GM18508 (cell line): ENCODE results near the gene TFDP1.

Experiments used
- ATAC-seq: cut with Tn5 transposase; IDR thresholded peaks from one replicate; pipeline ENCODE4 v1.9.1; 2021; ENCODE audit warnings: moderate number of reproducible peaks; ENCODE audit not compliant: insufficient read depth, unreplicated experiment

Gene TFDP1

DNA sequence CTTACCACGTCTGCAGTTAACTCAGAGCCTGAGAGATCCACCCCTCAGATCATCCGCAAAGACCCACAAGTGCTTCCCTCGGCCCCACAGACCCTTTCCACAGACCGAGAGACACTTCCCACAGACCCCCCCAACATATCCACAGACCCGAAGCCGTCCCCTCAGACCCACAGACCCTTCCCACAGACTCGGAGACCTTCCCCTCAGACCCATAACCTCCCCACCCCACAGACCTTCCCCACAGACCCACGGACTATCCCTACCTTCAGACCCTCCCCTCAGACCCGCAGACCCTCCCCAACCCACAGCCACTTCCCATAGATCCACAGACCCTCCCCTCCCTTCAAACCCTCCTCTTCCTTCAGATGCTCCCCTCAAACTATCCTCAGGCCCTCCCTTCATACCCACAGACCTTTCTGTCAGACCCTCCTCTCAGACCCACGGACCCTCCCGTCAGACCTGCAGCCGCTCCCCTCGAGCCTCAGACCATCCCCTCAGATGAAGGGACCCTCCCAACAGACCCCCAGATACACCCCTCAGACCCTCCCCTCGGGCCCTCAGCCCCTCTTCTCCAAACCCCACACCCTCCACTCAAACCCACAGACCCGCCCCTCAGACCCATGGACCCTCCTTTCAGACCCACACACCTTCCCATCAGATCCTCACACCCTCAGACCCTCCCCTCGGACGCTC lies 20.1 kb upstream of the TFDP1 start:
- ATAC-seq = no peak

DNA sequence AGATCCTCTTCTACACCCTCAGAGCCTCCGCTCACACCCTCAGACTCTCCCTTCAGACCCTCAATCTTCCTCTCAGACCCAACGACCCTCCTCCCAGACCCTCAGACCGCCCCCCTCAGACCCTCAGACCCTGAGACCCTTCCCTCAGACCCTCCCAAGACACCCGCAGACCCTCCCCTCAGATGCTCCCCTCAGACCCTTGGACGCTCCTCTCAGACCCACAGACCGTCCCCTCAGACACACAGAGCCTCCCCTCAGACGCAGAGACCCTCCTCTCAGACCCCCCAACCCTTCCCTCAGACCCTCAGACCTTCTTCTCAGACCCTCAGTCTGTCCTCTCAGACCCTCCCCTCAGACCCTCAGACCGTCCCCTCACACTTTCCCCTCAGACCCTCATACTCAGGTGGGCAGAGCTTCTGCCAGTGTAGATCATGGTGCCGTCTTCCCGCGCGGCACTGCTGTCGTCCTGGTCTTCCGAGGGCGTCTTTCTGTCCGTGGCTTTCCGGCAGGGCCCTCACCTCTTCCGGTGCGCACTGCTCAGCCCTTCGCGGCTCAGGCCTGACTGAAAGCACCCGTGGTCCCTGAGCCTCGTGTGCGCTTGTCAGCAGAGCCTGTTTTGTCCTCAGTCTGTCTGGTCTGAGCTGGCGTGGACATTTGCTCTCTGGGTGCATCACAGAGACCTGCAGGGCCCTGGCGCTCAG lies 18.9 kb upstream of the TFDP1 start:
- ATAC-seq = no peak

DNA sequence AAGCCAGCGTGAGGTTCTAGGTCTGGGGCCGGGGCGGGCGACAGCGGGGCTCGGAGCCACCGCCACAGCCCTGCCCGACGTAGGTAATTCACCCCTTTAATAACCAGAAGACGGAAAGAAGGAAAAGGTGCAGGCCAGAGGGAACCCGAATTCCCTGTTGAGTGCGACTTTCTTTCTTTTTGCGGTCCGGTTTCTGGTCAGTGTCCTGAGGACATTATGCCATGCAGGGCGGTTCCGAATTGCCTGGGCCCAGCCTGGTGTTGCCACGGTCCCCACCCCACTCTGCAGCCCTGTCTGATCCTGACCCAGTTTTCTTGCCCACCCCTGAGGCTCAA lies 18.4 kb upstream of the TFDP1 start:
- ATAC-seq = no peak

DNA sequence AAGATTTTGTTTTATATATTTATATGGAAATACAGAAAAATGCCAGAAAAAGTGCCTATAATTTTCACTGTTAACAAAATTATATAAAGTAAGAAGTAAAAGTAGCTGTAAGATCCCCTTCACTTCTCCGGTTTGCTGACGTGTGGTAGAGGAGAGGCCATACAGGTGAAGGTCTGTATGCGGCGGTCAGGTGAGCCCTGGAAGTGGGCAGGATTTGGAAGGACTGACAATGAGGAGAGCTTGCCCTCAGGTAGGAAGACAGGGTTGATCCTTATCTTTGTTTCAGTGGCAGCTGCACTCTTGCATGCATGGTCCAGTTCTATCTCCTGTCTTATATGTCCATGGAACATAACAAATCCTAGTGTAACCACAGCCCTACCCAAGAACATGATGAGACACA lies 16.9 kb upstream of the TFDP1 start:
- ATAC-seq = no peak

DNA sequence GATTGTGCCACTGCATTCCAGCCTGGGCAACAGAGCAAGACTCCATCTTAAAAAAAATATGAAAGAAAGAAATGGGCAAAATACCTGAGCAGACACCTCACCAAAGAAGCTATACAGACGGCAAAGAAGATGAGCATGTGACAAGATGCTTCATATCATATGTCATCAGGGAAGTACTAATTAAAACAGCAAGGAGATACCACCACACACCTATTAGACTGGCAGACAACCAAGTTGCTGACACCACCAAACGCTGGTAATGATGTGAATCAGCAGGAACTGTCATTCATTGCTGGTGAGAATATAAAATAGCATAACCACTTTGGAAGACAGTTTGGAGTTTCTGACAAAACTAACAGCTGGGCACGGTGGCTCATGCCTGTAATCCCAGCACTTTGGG lies 11.5 kb upstream of the TFDP1 start:
- ATAC-seq = no peak

DNA sequence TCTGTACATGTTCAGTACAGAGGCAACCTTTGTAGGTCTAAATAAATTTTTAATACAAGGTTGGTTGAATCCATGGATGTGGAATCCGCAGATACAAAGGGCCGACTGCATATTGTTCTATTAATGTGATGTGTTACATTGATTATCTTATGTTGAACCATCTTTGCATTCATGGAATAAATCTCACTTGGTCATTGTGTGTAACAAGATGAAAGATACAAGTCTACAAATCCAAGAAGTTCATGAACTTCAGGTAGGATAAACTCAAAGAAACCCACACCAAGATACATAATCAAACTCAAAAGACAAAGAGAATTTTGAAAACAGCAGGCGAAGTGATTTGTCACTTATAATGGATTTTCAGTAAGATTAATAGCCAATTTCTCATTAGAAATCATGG lies 8.0 kb upstream of the TFDP1 start:
- ATAC-seq = no peak

DNA sequence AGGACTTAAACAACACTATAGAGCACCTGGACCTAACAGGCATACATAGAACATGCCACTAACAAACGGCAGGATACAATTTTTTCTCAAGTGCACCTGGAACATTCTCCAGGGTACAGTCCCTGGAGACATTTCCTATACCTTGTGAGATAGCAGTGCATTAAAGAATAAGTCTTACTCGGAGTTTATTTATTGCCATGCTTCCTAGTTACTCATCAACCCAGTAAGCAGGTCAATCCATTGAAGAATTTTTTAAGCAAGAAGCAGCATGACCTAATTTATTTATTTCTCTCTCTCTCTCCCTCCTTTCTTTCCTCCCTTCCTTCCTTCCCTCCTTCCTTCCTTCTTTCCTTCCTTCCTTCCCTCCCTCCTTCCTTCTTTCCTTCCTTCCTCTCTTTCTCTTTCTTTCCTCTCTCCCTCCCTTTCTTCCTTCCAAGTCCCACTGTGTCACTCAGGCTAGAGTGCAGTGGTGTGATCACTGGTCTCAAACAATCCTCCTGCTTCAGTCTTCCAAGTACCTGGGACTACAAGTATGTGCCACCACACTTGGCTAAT lies 6.6 kb upstream of the TFDP1 start:
- no peak for ATAC-seq

DNA sequence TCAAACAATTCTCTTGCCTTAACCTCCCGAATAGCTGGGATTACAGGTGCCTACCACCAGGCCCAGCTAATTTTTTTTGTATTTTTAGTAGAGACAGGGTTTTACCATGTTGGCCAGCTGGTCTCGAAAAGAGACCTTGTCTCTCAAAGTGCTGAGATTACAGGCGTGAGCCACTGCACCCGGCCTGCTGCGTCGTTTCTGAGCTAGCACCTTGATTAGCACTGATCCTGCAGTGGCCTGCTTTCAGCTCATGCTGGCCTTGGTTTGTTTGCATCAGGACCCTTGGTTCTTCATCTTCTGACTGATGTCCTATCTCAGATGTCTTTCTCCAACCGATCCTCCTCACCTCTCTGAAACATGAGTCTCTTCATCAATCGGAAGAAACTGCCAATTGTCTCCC lies 4.9 kb upstream of the TFDP1 start:
- no peak for ATAC-seq

DNA sequence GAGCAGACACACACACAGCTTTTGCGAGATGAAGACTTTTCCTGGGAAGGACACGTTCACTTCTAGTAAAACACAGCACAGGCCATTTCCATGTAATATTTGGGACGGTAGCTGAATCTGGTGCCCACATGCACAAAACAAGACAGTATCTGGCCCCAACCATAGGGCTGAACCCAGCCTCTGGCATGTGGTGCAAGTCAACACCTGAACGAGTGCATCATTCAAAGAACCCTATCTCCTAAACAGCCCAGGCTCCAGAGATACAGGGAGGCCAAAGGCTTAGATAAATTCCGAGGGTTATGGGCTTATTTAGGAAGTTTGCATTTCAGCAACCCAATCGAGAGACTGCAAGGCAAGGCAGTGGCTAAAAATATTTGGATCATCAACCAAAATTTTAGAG lies 2.7 kb upstream of the TFDP1 start:
- ATAC-seq = no peak

DNA sequence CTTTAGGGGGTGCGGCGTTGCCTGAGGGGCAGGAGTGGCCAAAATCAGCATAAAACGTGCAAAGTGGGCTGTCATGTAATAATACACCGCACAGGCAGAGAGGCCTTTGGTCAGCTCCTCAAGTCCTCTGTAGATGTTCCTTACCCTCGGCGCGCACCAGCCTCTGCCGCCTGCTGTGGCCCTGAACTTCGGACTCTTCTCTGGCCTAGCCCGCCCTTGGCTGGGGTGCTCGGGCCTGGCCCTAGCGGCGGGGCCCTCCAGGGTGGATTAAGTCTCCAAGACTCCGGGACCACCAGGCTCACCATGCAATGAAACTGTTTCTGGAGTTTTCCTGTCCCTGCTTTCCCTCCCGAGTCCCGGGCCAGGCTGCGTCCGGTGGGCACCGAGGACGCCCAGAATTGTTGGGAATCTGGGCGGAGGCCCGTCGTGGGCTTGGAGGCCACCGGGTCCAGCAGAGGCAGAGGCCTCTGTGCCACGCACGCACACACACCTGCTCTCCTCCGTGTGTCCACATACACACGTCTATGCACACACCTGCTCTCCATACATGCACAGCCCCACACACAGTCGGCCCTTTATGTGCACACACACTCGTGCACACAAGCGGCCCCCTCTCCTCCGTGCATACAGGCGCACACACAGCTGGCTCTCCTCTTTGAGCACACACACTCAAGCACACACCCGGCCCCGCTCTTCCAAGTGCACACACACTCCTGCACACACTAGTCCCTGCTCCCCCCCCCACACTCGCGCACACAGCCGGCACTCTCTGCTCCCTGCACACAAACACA lies 1.5 kb upstream of the TFDP1 start:
- ATAC-seq = no peak

DNA sequence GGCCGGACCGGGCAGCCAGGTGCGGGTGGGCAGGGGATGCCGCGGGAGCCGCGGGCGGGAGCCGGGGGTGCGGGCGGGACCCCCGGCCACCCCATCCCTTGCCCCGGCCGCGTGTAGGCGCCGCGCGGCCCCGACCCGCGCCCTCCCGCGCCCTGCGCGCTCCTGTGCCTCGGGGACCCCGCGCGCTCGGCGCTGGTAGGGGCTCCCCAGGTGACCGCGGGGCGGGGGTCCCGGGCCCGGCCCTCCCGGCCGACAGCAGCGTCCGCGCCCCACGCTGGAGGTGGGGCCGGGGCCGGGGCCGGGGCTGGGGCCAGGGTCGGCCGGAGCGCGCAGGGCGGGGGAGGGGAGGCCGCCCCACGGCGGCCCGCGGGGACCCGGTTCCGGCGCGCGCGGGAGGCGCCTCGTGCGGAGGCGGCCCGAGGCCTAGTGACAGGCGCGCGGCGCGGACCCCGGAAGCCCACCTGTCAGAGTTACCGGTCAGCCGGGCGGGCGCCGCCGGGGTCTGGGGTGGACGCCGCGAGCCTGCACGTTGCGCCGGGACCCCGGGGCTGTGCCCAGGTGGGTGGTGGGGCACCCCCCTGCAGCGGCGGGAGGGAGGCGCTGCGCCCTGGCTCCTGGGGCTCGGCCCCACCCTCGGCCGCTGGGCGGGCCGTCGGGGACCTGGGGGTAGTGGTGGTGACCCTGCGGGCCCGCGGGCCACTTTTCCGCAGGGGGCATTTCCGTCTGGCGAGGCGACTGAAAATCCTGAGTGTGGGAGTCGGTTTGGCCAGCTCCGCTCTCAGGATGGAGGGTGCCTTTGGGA lies 518 bp downstream of the TFDP1 start:
- no peak for ATAC-seq

DNA sequence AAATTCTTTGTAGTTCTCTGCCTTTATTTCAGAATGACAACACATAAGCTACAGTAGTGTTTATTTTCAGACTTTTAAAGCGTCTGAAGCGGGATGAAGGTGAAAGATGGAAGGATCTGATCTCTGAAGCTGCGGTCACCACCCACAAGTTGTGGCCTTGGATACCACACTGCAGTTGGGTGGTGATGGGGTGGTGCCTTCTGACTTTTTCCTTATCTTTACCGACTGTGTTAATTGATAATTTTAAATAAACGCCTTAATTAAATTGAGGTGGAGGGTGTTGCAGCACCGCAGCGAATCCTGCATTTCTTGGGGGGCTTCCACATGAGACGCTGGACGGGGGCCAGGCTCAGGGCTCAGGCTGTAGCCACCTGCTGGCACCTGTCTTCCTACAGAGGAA lies 1.3 kb downstream of the TFDP1 start:
- no peak for ATAC-seq

DNA sequence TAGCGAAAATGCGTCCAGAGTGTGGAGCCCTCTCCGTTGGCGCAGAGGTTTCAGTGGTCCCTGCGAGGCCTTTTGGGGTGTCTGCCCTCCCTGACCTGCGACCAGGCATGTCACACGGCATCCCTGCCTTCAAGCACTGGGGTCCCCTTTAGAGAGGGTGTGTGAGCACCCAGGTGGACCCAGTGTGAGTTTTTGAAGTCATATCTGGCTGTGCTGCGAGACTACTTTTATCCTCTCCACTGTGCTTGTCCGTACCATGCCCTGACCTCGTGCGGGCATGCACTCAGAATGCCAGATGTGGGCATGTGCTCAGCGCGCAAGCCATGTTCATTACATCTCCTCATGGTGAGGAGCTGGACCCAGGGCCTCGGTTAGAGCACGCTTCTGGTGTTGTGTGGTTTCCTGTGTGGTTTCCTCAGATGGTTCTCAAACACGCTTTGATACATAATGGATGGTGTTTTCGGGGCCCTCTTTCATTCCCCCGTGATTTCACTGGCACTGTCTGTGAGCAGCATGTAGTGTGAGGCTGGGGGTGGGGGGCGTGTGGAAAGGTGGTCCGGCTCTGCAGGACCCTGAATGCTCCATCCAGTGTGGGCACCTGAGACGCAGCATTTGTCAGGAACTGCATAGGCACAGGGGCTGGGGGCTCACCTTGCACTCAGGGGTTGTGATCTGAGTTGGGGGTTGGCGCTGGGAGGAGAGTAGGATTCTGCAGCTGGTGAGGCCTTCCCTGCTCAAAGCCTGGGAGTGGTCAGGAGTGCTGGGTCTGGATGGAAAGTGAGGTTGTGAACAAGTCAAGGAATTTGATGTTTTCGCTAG lies 2.3 kb downstream of the TFDP1 start:
- no peak for ATAC-seq

DNA sequence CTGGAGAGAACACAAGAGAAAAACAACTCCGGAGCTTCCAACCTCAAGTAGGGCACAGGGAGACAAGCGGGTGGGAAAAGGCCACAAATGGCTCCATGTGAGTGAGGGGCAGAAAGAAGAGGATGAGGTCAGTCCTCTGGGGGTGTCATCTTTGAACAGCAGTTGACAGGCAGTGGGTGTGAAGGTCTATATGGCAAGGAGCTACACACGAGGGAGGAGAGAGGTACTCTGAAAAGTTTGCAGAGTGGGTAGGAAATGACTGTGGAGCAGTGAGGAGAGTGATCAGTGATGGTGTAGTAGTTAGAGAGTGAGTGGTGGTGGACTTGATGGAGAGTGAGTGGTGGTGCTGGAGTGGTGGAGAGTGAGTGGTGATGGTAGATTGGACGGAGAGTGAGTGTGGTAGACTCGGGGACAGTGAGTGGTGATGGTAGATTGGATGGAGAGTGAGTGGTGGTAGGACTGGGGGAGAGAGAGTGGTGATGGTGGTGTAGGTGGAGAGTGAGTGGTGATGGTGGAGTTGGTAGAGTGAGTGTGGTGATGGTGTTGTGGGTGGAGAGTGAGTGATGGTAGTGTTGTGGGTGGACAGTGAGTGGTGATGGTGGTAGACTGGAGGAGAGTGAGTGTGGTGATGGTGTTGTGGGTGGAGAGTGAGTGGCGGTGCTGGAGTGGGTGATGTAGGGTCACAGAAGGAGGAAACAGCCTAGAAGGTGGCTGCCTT lies 4.0 kb downstream of the TFDP1 start:
- no peak for ATAC-seq

DNA sequence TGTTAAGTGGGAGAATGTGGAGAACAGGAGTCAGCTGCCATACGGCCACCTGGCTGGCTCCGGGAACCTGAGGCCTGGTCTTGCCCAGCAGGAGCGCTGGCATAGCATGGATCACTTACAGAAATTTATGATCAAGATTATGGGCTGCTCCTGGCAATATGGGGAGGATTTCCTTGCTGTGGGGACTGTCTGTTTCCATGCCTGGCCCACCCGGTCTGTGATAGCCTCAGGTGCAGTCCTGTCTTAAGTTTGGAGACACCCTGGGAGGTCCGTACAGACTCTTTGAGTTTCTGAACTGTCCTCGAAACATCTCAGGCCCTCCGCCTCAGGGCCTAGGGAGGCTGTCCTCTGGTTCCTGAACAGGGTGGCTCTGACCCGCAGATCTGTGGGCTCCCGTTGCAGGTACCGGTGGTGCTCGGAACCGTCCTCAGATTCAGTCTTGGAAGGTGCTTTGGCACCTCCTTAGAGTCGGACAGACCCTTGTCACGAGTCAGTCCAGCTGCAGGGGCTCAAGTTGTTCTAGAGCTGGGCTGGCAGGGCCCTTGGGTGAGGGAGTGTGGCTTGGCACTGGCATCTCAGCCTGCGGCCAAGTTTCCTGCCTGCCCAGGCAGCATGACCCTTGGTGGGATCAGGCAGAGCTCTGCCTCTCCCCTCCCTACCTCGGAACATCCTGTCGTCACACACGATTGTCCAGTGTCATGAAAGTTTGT lies 4.9 kb downstream of the TFDP1 start:
- no peak for ATAC-seq

DNA sequence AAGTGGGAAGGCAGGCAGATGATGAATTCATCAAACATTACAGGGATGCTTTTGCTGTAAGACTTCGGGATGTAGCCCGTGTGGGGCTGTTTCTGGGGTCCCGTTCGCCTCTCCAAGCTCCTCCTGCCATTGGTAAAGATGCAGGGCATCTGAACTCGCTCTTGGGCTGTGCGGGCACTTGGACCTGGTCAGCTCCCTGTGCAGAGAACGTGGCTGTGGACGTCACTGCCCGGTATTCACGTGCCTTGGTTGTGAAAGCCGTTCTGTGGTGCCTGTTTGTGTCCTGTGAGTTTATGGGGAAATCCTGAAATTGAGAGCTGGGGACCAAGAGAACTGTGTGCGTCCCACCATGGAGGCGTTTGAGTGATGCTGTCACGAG lies 5.4 kb downstream of the TFDP1 start:
- no peak for ATAC-seq

DNA sequence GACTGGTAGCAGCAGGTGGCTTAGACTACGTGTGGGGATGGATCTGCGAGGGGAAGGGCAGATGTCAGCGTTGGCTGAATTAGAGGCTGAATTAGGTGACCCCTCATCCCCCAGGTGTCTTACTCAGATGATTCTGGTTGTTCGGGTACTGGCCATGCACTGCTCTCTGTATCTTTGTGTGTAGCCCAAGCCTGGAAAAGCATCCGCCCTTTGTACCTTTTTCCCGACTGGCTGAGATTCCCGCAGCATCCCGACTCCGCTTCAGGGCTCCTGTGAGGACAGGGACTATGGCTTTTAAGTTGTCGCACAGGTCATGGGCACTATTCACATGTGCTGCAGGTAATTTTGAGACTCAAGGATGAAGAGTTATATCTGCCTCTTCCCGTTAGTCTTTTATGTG lies 7.2 kb downstream of the TFDP1 start:
- ATAC-seq = no peak

DNA sequence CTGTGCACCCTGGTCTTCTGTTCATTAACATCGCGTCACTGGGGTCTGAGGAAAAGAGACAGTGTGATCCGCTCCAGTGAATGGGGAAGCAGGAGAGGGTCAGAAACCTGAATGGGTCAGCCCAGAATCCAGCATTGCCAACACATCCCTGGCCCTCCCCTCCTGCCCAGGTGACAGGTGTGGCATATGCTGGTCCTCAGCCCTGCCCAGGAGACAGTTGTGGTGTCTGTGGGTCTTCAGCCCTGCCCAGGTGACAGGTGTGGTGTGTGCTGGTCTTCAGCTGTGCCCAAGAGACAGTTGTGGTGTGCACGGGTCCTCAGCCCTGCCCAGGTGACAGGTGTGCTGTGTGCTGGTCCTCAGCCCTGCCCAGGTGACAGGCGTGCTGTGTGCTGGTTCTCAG lies 8.0 kb downstream of the TFDP1 start:
- no peak for ATAC-seq
